NCI-H1930 (cell line): ENCODE results near the gene RASD1.
A peak's percentile ranks its signal among the peaks of the same experiment; 100 is the strongest.
"Not testable (repeated sequence)": the region's sequence is repeated elsewhere in the genome, so short reads cannot be mapped to it uniquely, and the experiment has no call there.

Source experiments
- DNase-seq, 2 experiments: peaks; one replicate each; lab custom pipeline; 2025; lab: John Stamatoyannopoulos, UW

Gene RASD1

DNA sequence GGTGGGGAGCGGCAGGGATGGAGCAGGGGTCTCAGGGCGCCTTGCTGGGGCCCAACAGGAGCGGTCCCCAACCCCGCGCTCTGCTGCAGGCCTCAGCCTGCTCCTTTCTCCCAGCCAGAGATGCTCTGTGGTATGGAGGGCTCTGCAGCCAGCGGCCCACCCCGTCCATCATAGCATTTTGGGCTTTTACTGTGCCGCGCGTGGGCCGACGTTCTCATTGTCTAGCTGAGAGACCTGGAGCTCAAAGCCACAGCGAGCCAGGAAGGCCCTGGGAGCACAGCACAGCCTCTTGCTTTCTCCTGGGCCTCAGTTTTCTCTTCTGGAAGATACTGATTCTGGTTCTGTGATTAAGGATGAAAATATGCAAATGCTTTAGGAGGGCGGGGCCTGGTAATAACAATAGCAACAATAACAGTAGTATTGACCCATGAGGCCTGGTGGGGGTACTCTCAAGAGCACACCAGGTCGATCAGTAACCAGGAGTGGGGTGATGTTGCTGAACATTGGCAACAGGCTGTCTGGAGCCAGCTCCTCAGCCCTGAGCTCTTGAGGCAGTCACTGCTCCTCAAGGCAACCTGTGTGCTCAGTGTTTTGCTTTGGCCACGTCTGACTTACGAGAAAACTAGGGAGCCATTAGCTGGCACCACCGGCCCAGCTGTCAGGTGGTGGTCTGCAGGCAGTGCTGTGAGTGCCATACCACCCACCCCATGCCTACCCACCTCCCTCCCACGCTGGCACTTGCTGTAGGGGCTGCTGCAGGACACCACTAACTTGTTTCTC lies 1.1 kb upstream of the RASD1 start:
- no peak for DNase-seq

GRCh38 chr17:17495536-17496188 lies 533 bp downstream of the RASD1 start:
- peak; percentile 24 to 53 for DNase-seq

DNA sequence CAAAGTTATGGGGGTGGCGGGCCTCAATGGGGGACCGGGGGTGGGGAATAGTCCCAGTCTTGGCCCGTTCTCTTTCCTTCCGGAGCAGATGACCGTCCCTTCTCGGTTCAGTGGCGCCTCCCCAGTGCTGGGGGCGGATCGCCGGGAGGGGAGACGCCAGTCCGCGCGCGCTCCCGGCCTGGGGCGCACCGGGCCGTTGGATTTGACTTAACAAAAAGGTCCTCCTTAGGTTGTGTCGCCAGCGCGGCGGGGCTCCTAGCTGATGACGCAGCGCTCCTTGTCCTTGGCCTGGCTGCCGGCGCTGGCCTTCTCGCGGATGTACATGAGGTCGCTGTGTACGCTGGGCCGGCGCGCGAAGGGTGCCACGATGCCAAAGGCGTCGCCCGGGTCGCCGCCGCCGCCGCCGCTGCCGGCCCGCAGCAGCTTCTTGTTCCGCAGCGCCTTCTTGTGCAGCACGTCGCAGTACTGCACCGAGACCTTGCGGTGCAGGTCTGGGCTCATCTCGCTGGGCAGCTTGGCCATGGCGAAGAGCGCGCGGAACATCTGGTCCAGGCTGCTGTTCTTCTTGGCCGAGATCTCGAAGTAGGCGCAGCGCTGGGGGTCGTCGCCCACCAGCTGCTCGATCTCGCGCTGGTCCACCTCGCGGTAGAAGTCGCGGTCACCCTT lies 1.2 kb downstream of the RASD1 start:
- no peak for DNase-seq

GRCh38 chr17:17494499-17494869 lies 1.7 kb downstream of the RASD1 start:
- no peak for DNase-seq

- no peak for DNase-seq
Observed at GRCh38 chr17:17493986-17494466, 2.2 kb downstream of the RASD1 start.

DNA sequence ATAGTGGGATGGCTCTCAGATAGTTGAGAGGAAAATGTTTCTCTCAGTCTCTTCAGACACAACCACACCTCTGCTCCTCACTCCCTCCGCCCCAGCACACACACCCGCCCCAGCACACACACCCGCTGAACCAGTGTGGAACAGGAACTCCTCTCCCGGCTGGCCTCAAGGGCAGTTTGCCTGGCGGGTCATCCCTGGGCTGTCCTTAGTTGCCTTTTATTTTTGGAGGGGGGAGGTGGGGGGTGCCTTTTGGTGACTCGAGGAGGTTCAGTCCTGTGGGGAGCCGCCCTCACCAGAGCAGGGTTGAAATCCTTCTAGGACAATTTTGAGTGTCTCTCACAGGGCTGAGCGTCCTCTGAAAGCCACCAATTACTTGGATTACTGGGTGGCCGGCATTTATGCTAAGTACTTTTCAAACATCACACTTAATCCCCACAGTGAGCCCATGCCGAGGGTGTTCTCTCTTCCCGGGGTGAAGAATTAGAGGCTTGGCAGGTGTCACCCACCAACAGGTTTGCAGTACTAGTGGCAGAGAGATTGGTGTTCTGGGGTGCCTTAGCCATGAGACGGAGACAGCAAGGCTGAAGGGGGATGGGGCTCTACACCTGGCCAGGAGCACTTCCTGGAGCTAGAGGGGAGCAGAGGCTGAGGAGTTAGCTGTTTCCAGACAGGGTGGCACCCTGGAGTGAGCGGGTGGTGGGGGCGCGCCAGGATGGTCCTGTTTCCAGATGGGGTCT lies 2.8 kb downstream of the RASD1 start:
- DNase-seq = no peak

GRCh38 chr17:17492571-17492970 lies 3.6 kb downstream of the RASD1 start:
- DNase-seq = no peak

DNA sequence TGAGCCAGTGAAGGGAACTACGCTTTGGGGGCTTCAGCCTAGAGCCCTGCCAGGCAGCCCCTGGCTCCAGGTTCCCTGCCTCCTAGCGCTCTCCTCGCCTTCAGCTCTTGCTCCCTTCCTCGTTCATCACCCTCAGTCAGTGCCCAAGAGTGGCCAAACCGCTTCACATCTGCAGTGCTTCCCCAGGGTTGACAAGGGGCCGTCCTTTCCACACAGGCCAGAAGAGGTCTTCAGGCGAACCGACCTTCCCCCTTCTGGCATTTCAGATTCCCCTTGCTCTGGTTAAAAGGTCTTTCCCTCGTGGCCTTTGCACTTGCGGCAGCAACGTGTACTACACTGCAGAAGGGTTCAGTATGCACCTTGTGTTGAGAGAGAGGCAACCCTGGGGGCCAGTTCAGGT lies 4.1 kb downstream of the RASD1 start:
- DNase-seq = no peak

DNA sequence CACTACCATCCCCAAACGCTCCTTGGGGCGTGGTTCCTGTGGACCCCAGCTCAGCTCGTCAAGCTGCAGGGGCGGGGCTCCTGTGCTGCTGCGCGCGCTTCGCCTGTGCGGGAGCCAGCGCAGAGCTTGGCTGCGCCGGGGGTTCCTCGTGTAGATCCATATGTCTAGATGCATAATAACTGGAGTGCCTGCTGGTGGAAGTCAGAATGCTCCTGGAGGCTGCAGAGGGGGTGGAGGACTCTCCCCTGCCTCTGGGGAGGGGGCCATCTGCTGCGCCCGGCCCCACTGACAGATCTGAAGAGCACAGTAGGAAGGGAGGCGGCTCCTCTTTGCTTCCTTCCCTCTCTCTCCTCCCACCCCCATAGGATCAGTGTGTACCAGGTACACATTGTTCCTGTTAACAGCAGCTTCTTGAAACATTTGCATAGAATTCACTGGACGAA lies 4.6 kb downstream of the RASD1 start:
- no peak for DNase-seq

DNA sequence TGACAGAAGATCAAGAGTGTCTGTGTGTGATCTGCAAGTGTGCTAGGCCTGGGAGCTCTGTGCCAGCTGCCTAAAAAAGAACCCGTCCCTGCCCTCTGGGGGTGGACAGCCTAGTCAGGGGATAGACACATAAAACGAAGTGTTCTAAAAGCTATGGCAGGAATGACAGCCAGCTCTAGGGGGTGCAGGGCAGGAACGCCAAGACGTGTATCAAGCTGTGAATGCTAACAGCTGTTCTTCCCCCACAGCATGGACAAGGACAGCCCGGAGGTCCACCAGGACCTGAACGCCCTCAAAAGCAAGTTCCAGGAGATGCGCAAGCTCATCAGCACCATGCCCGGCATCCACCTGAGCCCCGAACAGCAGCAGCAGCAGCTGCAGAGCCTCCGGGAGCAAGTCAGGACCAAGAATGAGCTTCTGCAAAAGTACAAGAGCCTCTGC lies 5.1 kb downstream of the RASD1 start:
- DNase-seq = no peak

- no peak for DNase-seq
Observed at GRCh38 chr17:17487998-17488397, 8.2 kb downstream of the RASD1 start.

DNA sequence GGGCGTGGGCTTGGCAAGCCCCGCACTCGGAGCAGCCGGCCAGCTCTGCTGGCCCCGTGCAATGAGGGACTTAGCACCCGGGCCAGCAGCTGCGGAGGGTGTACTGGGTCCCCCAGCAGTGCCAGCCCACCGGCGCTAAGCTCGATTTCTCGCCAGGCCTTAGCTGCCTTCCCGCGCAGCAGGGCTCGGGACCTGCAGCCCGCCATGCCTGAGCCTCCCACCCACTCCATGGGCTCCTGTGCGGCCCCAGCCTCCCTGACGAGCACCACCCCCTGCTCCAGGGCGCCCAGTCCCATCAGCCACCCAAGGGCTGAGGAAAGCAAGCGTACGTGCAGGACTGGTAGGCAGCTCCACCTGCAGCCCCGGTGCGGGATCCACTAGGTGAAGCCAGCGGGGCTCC lies 9.8 kb downstream of the RASD1 start:
- not testable (repeated sequence) for DNase-seq

GRCh38 chr17:17485420-17485819 lies 10.8 kb downstream of the RASD1 start:
- no peak for DNase-seq

GRCh38 chr17:17484451-17484899 lies 11.7 kb downstream of the RASD1 start:
- no peak for DNase-seq

- DNase-seq = no peak
Observed at GRCh38 chr17:17481860-17482259, 14.3 kb downstream of the RASD1 start.

DNA sequence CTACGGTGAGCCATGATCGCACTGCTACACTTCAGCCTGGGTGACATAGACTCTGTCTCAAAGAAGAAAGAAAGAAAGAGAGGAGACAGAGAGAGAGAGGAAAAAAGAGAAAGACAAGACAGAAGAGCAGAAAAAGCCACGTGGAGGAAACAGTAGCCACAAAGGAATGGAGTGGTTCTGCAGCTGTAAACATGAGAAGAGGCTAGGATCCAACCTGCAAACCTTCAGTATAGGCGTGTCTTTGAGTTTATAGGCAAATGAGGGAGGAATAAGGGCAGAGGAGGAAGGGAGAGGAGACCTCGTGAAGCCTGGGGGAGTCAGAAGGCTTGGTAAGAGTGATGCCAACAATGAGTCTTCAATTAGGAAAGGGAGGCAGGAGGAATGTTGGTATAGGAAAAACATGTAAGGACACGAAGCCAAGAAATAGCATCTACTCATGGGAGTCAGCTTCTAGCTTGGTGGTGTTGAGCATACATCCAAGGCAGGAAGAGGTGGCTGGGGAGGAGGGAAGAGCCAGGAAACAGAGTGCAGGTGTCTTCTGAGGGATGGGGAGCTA lies 15.5 kb downstream of the RASD1 start:
- DNase-seq = no peak

GRCh38 chr17:17479209-17479608 lies 17.0 kb downstream of the RASD1 start:
- no peak for DNase-seq

DNA sequence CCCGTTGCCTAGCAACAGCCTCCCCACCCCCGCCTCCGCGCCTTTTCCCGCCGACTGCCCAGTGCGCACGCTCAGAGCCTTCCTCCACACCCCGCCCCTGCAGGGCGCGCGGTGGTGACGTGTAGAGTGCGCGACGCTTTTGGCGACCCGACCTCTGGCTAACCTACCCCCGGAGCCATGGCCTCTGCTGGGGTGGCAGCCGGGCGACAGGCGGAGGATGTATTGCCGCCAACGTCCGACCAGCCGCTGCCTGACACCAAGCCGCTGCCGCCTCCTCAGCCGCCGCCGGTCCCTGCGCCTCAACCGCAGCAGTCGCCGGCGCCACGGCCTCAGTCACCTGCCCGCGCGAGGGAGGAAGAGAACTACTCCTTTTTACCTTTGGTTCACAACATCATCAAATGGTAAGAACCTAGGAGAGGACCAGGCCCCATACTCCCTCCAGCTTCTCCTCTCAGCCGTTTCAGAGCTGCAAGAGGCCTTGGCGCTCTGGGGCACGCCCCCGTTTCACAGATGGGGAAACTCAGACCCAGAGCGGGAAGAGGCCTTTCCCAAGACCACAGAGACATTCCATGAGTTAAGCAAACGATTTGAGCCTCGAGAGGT lies 19.2 kb downstream of the RASD1 start, which contains the start of gene MED9:
Gene MED9 (plus strand): TSS at position 136 of the 603 bp plus-strand sequence. CDS start 42 bp downstream, at position 178.
- DNase-seq = peak; percentile 86 to 94

GRCh38 chr17:17474341-17474740 lies 21.9 kb downstream of the RASD1 start:
- DNase-seq = no peak

DNA sequence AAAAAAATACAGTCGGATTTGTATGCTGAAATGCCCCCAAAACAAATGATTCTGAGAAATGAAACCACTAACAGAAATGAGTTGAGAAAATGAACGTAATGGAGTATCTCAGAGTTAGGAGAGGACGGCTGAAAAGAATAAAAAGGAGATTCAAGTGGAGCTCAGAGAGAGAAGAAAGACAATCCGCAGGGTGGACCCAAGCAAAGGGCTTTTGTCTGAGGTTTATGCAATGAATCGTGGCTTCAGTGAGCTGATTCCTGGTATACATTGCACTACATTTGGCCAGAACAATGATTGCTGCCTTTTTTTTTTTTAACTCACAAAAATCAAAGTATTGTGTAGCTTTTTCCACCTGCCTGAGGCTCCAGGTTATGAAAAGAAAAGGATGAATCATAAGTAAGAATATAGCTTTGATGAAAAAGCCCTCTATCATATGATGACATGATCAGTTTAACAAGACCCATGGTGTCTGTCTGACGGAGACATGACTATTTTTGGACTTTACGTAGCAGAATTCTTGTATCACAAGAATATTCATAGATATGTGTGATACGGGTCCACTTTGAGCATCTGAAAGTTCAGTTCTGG lies 23.8 kb downstream of the RASD1 start:
- peak in 1 of 2 experiments; percentile 24 for DNase-seq

DNA sequence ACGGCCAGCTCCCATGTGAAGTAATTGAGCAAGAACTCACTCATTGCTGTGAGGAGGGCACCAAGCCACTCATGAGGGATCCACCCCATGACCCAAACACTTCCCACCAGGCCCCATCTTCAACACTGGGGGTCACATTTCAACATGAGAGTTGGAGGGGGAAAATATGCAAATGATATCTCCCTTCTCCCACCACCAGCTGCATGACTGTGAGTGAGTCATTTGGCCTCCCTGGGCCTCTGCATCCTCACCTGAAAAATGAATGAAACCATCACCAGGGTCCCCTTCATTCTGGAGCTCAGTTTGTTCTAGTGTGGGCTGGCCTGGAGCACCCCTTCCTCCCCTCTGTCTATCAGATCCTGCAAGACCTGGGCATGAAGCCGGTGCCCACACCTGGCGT lies 26.2 kb downstream of the RASD1 start:
- no peak for DNase-seq
